Measurements from ENCODE around the gene MADD. TPM values are rescaled to one million over a fixed set of nuclear protein-coding genes. Genes with fewer than 3 reads are reported as not detected.

MADD gene
- total RNA-seq, 2 experiments from 2014 or later: 58.2 to 62.1 TPM

GRCh38 chr11:47253660-47254059 lies 16.3 kb upstream of the MADD start:
- no peak for DNase-seq
- intact Hi-C loops (cut with micrococcal nuclease): no loop called here
- Mint-ChIP-seq H3K27ac (no peak overlapping the region), H3K27me3 (no peaks in the 10 kb centered on the region), H3K4me3 (no peak overlapping the region), H3K4me1 (ENCODE audit: low read depth) (peaks cover 11% of the 10 kb centered on the region), H3K9me3 (no peaks in the 10 kb centered on the region), H3K36me3 (no peaks in the 10 kb centered on the region)
- CTCF ChIA-PET: no interaction called here
- POLR2A ChIA-PET: interaction anchor here (1.2 kb wide), 1 partner anchor 11 kb away, joined by 6 read pairs; no protein-coding TSS in a partner anchor

GRCh38 chr11:47254386-47254785 lies 15.5 kb upstream of the MADD start:
- Mint-ChIP-seq H3K36me3 (no peaks in the 10 kb centered on the region), H3K9me3 (no peaks in the 10 kb centered on the region), H3K27ac (no peak overlapping the region), H3K4me1 (ENCODE audit: low read depth) (peaks cover 8% of the 10 kb centered on the region), H3K27me3 (no peaks in the 10 kb centered on the region), H3K4me3 (no peak overlapping the region)
- CTCF ChIA-PET: no interaction called here
- no peak for DNase-seq
- intact Hi-C loops (cut with micrococcal nuclease): no loop called here
- POLR2A ChIA-PET: interaction anchor here (1.2 kb wide), 1 partner anchor 12 kb away, joined by 6 read pairs; no protein-coding TSS in a partner anchor

- peaks cover 2% of the 10 kb centered on the region for H3K4me1 Mint-ChIP-seq (ENCODE audit: low read depth)
- H3K36me3 Mint-ChIP-seq: no peaks in the 10 kb centered on the region
- H3K9me3 Mint-ChIP-seq: no peaks in the 10 kb centered on the region
- H3K27ac Mint-ChIP-seq: no peak overlapping the region
- CTCF ChIA-PET: no interaction called here
- intact Hi-C loops (cut with micrococcal nuclease): no loop called here
- POLR2A ChIA-PET: no interaction called here
- no peak overlapping the region for H3K4me3 Mint-ChIP-seq
- DNase-seq: no peak
- no peaks in the 10 kb centered on the region for H3K27me3 Mint-ChIP-seq
These were observed 13.6 kb upstream of the MADD start for GRCh38 chr11:47256374-47256773.

GRCh38 chr11:47257177-47257516 lies 12.8 kb upstream of the MADD start:
- no peak overlapping the region for H3K4me3 Mint-ChIP-seq
- peaks cover 2% of the 10 kb centered on the region for H3K4me1 Mint-ChIP-seq (ENCODE audit: low read depth)
- no peaks in the 10 kb centered on the region for H3K27me3 Mint-ChIP-seq
- ChIA-PET POLR2A (no interaction called here), CTCF (interaction anchor here (0.6 to 0.7 kb wide), 2 partner anchors 9 to 155 kb away, joined by 3 read pairs; partner anchors contain the start of gene ACP2)
- H3K9me3 Mint-ChIP-seq: no peaks in the 10 kb centered on the region
- intact Hi-C loops (cut with micrococcal nuclease): no loop called here
- no peak overlapping the region for H3K27ac Mint-ChIP-seq
- no peak for DNase-seq
- no peaks in the 10 kb centered on the region for H3K36me3 Mint-ChIP-seq

GRCh38 chr11:47257517-47258316 lies 12.2 kb upstream of the MADD start, which contains the start of gene NR1H3:
NR1H3 (plus strand) TSS chr11:47257996; CDS start chr11:47259217, 1,221 bp downstream.
- H3K27me3 Mint-ChIP-seq: no peaks in the 10 kb centered on the region
- peaks cover 2% of the 10 kb centered on the region for H3K4me1 Mint-ChIP-seq (ENCODE audit: low read depth)
- no peak within 1 kb of the TSS for H3K27ac Mint-ChIP-seq
- intact Hi-C loops (cut with micrococcal nuclease): no loop called here
- H3K9me3 Mint-ChIP-seq: no peaks in the 10 kb centered on the region
- CTCF ChIA-PET: interaction anchor here (0.6 to 4.8 kb wide), 4 partner anchors 9 to 155 kb away, joined by 3 to 54 read pairs (median 18); partner anchors contain the start of genes ACP2 and ARFGAP2
- no peak for DNase-seq
- POLR2A ChIA-PET: no interaction called here
- H3K36me3 Mint-ChIP-seq: no peaks in the 10 kb centered on the region
- no peak within 1 kb of the TSS for H3K4me3 Mint-ChIP-seq

- POLR2A ChIA-PET: interaction anchor here (1.0 to 1.5 kb wide), 2 partner anchors 10 to 81 kb away, joined by 4 to 5 read pairs; partner anchors contain the start of gene ACP2
- CTCF ChIA-PET: interaction anchor here (1.1 to 4.8 kb wide), 8 partner anchors 10 to 97 kb away, joined by 3 to 54 read pairs (median 8); partner anchors contain the start of genes ACP2, ARFGAP2 and DDB2
- Mint-ChIP-seq H3K27ac (no peak overlapping the region), H3K4me3 (no peak overlapping the region), H3K36me3 (no peaks in the 10 kb centered on the region), H3K27me3 (no peaks in the 10 kb centered on the region), H3K4me1 (ENCODE audit: low read depth) (peaks cover 2% of the 10 kb centered on the region), H3K9me3 (no peaks in the 10 kb centered on the region)
- DNase-seq: no peak
- intact Hi-C loops (cut with micrococcal nuclease): no loop called here
These were observed 11.5 kb upstream of the MADD start for GRCh38 chr11:47258317-47258902.

- H3K36me3 Mint-ChIP-seq: no peaks in the 10 kb centered on the region
- intact Hi-C loops (cut with micrococcal nuclease): no loop called here
- H3K4me1 Mint-ChIP-seq (ENCODE audit: low read depth): peaks cover 2% of the 10 kb centered on the region
- H3K4me3 Mint-ChIP-seq: no peak overlapping the region
- H3K9me3 Mint-ChIP-seq: no peaks in the 10 kb centered on the region
- CTCF ChIA-PET: interaction anchor here (0.7 to 4.8 kb wide), 21 partner anchors 9 to 260 kb away, joined by 3 to 54 read pairs (median 5); partner anchors contain the start of genes ACP2, ARFGAP2, DDB2 and SLC39A13
- POLR2A ChIA-PET: interaction anchor here (0.7 to 1.5 kb wide), 4 partner anchors 11 to 82 kb away, joined by 4 to 5 read pairs (median 4); partner anchors contain the start of gene ACP2
- no peak overlapping the region for H3K27ac Mint-ChIP-seq
- DNase-seq: peak; percentile 43
- H3K27me3 Mint-ChIP-seq: no peaks in the 10 kb centered on the region
These were observed 10.5 kb upstream of the MADD start for GRCh38 chr11:47259232-47259977.

- H3K4me1 Mint-ChIP-seq (ENCODE audit: low read depth): peaks cover 4% of the 10 kb centered on the region
- no peak for DNase-seq
- no peaks in the 10 kb centered on the region for H3K27me3 Mint-ChIP-seq
These were observed 9.6 kb upstream of the MADD start for GRCh38 chr11:47260366-47260765.

GRCh38 chr11:47261291-47261800 lies 8.6 kb upstream of the MADD start:
- no peaks in the 10 kb centered on the region for H3K27me3 Mint-ChIP-seq
- no peak overlapping the region for H3K4me3 Mint-ChIP-seq
- H3K36me3 Mint-ChIP-seq: no peaks in the 10 kb centered on the region
- ChIA-PET POLR2A (no interaction called here), CTCF (interaction anchor here (0.6 to 4.8 kb wide), 2 partner anchors 11 to 83 kb away, joined by 3 to 54 read pairs; partner anchors contain the start of gene ARFGAP2)
- peaks cover 5% of the 10 kb centered on the region for H3K4me1 Mint-ChIP-seq (ENCODE audit: low read depth)
- H3K9me3 Mint-ChIP-seq: no peaks in the 10 kb centered on the region
- H3K27ac Mint-ChIP-seq: no peak overlapping the region
- intact Hi-C loops (cut with micrococcal nuclease): no loop called here
- DNase-seq: no peak

More at GRCh38 chr11:47260366-47260765, 9.6 kb upstream of the MADD start:
- no peak overlapping the region for H3K4me3 Mint-ChIP-seq
- H3K36me3 Mint-ChIP-seq: no peaks in the 10 kb centered on the region
- H3K27ac Mint-ChIP-seq: no peak overlapping the region
- POLR2A ChIA-PET: interaction anchor here (1.3 kb wide), 1 partner anchor 26 kb away, joined by 4 read pairs; no protein-coding TSS in a partner anchor
- CTCF ChIA-PET: interaction anchor here (0.7 to 4.8 kb wide), 10 partner anchors 11 to 259 kb away, joined by 3 to 54 read pairs (median 6); partner anchors contain the start of genes ACP2 and ARFGAP2
- intact Hi-C loops (cut with micrococcal nuclease): no loop called here
- no peaks in the 10 kb centered on the region for H3K9me3 Mint-ChIP-seq

GRCh38 chr11:47264119-47264518 lies 5.8 kb upstream of the MADD start:
- no peak overlapping the region for H3K27ac Mint-ChIP-seq

GRCh38 chr11:47264521-47264920 lies 5.4 kb upstream of the MADD start:
- POLR2A ChIA-PET: no interaction called here
- intact Hi-C loops (cut with micrococcal nuclease): no loop called here
- Mint-ChIP-seq H3K27me3 (no peaks in the 10 kb centered on the region), H3K27ac (no peak overlapping the region), H3K36me3 (peaks cover 4% of the 10 kb centered on the region), H3K9me3 (no peaks in the 10 kb centered on the region), H3K4me1 (ENCODE audit: low read depth) (peaks cover 21% of the 10 kb centered on the region), H3K4me3 (no peak overlapping the region)
- CTCF ChIA-PET: interaction anchor here (1.0 to 1.3 kb wide), 4 partner anchors 84 to 189 kb away, joined by 3 to 4 read pairs (median 4); no protein-coding TSS in a partner anchor
- no peak for DNase-seq

More at GRCh38 chr11:47264119-47264518, 5.8 kb upstream of the MADD start:
- Mint-ChIP-seq H3K27me3 (no peaks in the 10 kb centered on the region), H3K4me3 (no peak overlapping the region), H3K4me1 (ENCODE audit: low read depth) (peaks cover 19% of the 10 kb centered on the region), H3K9me3 (no peaks in the 10 kb centered on the region), H3K36me3 (peaks cover 4% of the 10 kb centered on the region)
- CTCF ChIA-PET: interaction anchor here (1.1 to 1.3 kb wide), 4 partner anchors 84 to 148 kb away, joined by 3 to 5 read pairs (median 4); no protein-coding TSS in a partner anchor
- DNase-seq: no peak
- intact Hi-C loops (cut with micrococcal nuclease): no loop called here
- POLR2A ChIA-PET: no interaction called here

All from activated CD4-positive, alpha-beta memory T cell treated with anti-CD3 and anti-CD28 coated beads for 36 hours (primary cell).